Stimulated activated CD8-positive, alpha-beta memory T cell treated with anti-CD3 and anti-CD28 coated beads, Interleukin-2, amount 100 ng/mL, for 48 hours (primary cell): ENCODE measurements around the gene SPRY1.
A peak's percentile ranks its signal among the peaks of the same experiment; 100 is the strongest.

ENCODE experiments used
- DNase-seq, 2 donors: peaks; one replicate each; pipeline ENCODE4 v3.0.0-alpha.2; 2020; ENCODE audit warnings: low read depth in 2 of 2

Gene SPRY1

DNA sequence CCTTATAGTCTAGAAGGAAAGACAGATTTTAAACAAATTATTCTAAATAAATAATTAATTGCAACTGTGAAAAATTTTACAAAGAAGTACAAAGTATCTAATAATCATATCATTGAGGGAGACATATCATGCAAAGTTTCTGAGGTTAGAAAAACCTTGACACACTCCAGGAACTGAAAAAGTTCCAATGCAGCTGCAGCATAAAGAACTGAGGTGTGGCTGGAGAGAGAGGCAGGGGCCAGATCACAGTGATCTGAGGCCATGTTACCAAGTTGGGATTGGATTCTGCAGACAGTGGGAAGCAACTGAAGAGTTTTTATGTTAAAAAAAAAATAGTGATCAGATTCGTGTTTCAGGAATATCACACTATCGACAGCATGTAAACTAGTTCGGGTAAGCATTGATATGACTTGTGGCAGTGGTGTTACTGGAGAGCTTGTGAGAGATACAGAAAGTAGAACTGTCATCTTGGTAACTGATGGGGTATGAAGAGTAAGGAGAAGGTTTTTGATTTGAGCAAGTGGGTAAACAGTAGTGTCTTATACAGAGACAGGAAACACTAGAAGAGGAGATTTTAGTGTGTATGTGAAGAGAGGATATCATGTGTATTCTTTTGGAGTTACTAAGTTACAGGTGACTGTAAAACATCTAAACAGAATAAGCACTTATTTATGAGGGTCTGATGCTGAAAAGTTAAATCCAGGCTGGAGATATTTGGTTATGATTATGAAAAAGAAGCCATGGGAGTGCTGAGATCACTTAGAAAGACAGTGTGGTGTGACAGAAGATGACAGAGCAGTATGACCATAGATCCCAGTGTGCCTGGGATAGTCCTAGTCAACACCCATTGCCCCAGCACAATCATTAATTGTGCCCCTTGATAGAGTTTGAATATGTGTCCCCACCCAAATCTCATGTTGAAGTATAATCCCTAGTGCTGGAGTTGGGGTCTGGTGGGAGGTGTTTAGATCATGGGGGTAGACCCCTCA, 15.6 kb upstream of the SPRY1 start:
- no peak for DNase-seq

DNA sequence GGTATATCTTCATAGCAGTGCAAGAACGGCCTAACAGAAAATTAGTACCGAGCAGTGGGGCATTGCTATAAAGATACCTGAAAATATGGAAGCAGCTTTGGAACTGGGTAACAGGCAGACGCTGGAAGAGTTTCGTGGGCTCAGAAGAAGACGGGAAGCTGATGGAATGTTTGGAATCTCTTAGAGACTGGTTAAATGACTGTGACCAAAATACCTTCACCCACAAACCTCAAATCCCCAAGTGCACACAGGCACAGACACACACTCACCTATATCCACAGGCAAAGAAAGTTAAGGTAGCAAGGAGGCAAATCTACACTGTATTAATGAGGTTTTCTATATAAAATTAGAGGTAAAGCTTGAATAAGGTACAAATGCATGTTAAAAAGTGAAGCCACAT, 14.6 kb upstream of the SPRY1 start:
- DNase-seq, result no peak

- no peak for DNase-seq
Measured at GRCh38 chr4:123383566-123383965, 13.0 kb upstream of the SPRY1 start.

GRCh38 chr4:123386609-123387008, 10.0 kb upstream of the SPRY1 start:
- DNase-seq, result no peak

GRCh38 chr4:123390846-123391456, 5.6 kb upstream of the SPRY1 start:
- DNase-seq, result no peak

DNA sequence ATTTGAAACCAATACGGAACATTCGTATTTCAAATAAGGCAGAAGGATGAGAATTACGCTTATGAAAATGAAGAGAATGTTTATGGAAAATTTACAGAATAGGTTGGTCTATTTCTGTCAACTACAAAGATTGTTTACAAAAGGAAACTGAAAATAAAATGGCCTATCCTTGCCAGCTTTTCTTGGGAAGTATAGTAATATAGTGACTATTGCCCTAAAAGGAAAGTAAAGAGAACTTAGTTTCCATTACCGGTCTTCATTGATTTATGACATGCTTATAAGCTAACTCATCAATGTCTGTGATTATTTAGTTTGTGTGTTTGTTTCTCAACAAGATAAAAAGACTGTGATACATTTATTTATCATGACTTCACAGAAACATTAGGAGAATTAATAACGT, 2.9 kb upstream of the SPRY1 start:
- DNase-seq, result no peak

- DNase-seq, result peak; percentile 42 to 51
Measured at GRCh38 chr4:123397144-123398065, 810 bp downstream of the SPRY1 start.

- peak; percentile 53 to 62 for DNase-seq
Measured at GRCh38 chr4:123398066-123398852, 1.7 kb downstream of the SPRY1 start.

GRCh38 chr4:123398853-123399626, 2.4 kb downstream of the SPRY1 start:
- DNase-seq, result peak; percentile 36 to 38

DNA sequence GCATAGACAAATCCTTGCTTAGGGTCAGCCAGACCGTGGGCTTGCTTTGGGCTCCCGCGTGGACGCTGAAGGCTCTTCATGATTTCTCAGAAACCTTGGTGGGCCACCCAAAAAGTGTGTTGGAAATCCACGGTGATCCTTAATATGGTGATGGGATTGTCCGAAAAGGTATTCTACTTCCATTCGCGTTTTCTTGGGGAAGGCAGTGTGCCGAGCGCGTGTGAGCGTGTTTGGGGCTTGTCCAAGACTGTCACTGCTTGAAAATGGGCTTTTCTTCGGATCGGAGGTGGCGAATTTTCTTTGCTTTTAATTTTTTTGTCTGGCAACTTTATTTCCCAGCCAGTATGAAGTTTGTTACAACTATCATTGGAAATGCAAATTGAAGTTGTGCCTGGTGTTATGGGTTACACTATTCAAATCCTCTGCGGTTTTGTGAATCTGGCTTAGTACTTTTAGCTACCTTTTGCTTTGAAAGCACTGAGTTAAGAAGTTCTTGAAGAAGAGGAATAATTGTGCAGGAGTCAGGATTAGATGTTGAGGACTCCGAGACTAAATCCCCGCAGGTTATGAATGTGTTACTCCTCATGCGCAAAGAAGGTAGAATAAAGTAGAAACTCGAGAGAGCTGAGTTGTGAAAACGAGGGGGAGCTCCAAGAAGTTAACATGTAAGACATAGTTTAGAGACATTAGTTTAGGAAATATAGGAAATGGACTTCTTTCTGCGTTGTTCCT, 3.2 kb downstream of the SPRY1 start:
- no peak for DNase-seq

DNA sequence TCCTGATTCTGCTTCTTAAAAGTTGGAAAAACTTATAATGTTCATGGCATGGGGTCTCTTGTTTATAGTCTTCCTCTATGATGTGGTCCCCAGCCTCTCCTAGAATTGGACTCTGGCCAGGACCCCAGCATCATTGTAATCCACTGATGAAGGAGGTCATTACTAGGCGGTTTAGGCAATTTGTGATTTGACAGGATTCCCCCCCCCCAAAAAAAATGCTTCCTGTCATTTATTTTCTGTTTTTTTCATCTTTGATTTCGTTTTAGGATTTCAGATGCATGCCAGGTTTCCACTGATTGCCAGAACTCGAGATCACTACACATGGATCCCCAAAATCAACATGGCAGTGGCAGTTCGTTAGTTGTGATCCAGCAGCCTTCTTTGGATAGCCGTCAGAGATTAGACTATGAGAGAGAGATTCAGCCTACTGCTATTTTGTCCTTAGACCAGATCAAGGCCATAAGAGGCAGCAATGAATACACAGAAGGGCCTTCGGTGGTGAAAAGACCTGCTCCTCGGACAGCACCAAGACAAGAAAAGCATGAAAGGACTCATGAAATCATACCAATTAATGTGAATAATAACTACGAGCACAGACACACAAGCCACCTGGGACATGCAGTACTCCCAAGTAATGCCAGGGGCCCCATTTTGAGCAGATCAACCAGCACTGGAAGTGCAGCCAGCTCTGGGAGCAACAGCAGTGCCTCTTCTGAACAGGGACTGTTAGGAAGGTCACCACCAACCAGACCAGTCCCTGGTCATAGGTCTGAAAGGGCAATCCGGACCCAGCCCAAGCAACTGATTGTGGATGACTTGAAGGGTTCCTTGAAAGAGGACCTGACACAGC, 4.9 kb downstream of the SPRY1 start:
- DNase-seq, result no peak

- DNase-seq, result no peak
Measured at GRCh38 chr4:123402121-123402465, 5.5 kb downstream of the SPRY1 start.

- no peak for DNase-seq
Measured at GRCh38 chr4:123403080-123403604, 6.5 kb downstream of the SPRY1 start.

- DNase-seq, result no peak
Measured at GRCh38 chr4:123404533-123404932, 7.9 kb downstream of the SPRY1 start.

GRCh38 chr4:123405267-123405865, 8.8 kb downstream of the SPRY1 start:
- no peak for DNase-seq

DNA sequence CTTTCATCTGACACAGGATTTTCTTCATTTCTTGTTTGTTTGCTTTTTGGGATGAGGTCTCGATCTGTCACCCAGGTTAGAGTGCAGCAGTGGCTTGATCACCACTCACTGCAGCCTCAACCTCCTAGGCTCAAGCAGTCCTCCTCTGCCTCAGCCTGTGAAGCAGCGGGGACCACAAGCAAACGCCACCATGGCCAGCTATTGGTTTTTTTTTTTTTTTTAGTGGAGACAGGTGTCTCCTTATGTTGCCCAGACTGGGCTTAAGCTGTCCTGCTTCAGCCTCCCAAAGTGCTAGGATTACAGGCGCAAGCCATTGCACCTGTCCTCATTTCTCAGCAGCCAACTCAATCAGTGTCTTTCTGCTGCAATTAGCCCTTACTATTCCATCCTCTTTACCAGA, 10.3 kb downstream of the SPRY1 start:
- DNase-seq, result no peak

DNA sequence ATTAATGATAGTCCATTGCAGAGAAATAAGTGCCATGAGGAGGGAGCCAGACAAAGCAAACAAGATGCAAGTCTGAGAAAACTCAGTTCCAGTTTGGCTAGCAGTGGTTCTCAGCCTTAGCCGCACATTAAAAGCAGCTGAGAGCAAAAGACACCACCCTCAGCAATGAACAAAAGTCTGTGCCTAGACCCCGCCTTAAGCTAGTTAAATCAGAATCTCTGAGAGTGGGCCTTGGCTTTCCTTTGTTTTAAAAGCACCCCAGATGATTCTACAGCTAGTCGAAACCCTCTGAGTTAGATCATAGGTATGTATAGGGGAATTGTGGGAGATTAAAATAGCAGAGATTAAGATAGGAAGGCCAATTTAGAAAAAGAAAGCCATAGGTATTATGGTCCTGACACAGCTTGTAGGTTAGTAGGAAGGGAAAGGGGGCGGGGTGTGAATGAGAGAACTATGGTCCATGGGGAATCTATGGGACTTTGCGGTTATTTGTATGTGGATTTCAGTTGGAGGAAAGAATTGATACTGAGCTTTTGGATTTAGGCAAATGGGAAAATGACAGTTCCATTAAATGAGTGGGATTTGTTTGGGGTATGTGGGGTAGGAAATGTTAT, 12.0 kb downstream of the SPRY1 start:
- no peak for DNase-seq

- DNase-seq, result no peak
Measured at GRCh38 chr4:123409334-123409733, 12.7 kb downstream of the SPRY1 start.
